HG02852 (cell line): Measurements from ENCODE around the gene PUM1.

Source experiments
- ATAC-seq: cut with Tn5 transposase; IDR thresholded peaks from one replicate; pipeline ENCODE4 v1.9.1; 2021; ENCODE audit warnings: mild to moderate bottlenecking, moderate library complexity; ENCODE audit not compliant: unreplicated experiment

The PUM1 gene

DNA sequence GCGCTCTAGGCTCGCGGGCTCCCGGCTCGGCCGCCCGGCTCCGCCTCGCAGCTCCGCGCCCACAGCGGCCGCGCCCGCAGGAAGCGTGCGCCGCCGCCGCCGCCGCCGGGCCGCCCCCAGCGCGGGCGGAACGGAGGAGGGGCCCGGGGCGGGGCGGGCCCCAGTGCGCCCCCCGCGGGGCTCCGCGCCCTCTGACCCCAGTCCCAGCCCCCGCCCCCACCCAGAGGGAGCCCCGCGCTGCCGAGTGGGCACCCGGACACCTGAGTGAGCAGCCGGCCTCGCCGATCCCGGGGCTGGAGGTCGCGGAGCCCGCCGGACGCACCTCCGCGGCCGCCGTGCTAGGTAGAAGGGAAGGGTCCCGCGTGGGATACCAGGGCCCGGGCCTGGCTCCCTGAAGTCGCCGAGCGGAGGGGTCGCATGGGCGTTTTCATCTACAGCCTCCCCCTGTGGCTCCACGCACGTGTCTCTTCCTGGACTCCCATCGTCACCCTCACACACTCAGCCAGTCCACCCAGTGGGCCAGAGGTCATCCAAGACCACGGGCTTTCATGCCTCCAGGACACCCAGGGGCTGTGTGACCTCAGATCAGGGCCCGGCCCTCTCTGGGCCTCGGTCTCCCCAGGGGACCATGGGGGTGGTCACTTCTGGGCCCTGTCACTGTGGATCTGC lies 156.7 kb downstream of the PUM1 start, which contains the start of gene SDC3:
Gene SDC3, minus strand, starts transcription at position 63 of the 669 bp plus-strand sequence. CDS start 172 bp downstream, outside the sequence.
- no peak for ATAC-seq

GRCh38 chr1:30908316-30908695 lies 157.2 kb downstream of the PUM1 start:
- no peak for ATAC-seq

DNA sequence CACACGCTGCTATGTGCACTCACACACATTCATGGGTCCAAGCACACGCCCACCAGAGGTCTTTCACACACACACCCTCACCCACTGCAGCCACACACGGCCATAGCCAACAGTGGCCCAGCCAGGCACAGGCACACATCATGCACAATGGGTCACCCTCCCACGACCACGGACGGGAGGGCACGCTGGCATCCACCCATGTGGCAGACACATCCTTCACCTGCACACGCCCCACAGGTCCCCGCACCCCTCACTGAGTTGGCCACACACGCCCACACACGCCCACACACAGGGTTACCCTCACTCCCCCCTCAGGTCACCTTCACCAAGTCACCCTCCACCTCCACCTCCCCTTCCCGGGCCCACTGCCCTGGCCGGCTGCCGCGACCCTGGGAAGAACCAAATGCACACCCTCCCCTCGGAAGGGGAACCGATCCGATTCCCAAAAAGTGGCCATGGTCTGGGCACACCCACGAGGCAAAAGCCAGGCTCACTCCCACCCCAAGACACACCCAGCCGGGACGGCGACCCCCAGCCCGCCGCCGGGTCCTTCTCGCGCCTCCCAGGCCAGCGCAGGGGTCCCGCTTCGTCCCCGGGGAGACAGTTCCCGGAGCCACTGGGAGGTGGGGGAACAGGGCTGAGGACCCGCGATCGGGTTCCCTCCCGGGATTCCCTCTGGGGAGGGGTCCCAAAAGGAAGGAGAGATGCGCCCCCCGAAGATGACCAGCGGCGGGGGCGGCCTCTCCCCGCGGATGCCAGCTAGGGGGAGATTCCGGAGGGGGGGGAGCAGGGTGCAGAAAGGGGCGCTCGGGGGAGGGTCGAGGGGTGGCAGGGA lies 157.8 kb downstream of the PUM1 start:
- no peak for ATAC-seq

GRCh38 chr1:30906631-30907441 lies 158.7 kb downstream of the PUM1 start:
- no peak for ATAC-seq

DNA sequence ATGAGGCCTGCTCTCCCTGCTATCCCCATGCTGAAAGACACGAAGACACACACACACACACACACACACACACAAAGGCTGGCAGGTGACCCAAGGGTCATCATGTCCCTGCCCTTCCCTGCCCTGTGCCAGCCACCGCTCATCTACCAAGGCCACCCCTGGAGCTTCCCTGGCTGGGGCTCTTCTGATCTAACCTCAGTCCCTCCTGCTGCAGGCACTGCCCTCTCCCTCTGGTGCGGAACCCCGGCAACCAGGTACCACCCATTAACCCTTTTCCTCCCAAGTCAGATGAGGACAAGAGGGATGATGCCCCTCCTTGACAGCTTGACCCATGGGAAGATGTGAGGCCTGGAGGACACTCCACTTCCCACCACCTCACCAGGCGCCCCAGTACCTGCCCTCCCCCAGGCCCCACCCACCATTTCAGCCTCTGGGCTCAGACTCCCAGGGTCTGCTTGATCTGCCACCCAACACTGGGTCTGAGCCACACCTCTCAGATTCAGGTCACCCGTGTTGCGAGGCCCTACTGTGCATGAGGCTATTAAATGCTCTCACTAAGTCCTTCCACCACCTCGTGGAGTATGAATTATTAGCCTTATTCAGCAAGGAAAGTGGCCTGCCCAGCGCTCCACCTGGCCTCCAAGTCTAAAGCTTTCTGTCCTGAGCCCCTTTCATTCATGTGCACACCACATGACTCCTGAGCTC lies 159.4 kb downstream of the PUM1 start:
- ATAC-seq: no peak

- no peak for ATAC-seq
These were observed 160.1 kb downstream of the PUM1 start for GRCh38 chr1:30905403-30905802.

GRCh38 chr1:30904962-30905335 lies 160.6 kb downstream of the PUM1 start:
- no peak for ATAC-seq

GRCh38 chr1:30904191-30904961 lies 161.1 kb downstream of the PUM1 start:
- no peak for ATAC-seq

- ATAC-seq: no peak
These were observed 162.0 kb downstream of the PUM1 start for GRCh38 chr1:30903343-30904034.

- no peak for ATAC-seq
These were observed 162.8 kb downstream of the PUM1 start for GRCh38 chr1:30902593-30903290.

- ATAC-seq: no peak
These were observed 163.5 kb downstream of the PUM1 start for GRCh38 chr1:30901798-30902581.

DNA sequence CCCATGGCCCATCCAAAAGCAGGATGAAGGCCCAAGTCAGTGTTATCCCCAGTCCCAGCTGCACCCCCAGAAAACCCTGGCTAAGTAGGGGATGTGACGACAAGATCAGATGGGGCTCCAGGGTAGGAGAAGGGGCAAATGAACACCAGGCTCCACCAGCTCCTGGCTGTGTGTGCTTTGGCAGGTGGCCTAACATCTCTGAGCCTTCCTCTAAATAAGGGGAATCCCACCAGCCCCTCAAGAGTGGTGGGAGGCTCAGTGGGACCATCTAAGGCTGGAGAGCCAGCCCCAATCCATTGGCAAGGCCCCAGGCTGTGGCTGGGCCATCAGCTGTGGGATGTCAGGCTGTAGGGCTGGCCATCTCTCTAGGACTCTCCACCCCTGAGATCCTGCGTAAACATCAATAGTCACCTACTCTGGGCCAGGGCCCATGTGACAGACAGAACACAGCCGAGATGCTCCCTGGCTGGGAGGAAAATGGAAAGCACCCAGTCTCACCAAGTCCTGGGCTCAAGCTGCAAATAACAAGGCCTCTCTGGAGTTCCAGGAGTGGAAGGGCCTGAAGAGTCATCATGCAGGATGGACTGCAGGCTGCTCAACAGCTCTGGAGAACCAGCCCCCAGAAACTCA lies 164.5 kb downstream of the PUM1 start:
- no peak for ATAC-seq

GRCh38 chr1:30900486-30900885 lies 165.0 kb downstream of the PUM1 start:
- ATAC-seq: no peak

DNA sequence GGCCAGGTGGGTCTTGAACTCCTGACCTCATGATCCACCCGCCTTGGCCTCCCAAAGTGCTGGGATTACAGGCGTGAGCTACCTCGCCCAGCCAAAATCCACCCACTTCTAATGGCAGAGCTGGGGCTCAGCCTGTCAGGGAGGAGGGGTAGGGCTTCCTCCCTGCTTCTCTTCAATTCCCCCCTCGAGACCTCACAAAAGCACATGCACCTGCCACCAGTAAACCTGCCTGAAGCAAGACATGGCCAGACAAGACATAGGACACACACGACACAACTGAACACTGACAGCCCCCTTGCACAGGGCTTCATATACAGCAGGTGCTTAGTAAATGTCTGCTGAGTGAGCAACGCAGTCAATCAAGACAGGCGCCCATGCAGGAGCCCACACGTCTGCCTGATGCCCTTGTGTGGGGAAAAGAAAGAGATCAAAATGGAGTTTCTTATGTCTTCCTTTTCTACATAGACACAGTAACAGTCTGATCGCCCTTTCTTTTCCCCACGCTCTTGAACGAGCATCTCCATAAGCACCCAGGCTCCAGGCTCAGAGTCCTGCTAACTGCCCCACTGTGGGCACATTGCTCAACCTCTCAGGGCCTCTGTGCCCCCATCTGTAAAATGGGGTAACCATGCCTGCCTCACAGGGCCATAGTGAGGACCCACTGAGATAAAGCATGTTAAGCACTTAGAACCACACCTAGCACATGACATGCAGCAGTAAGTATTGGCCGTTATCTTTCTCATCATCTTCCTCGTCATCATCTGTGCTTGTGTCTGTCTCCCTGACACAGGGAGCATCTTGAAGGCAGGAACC lies 165.7 kb downstream of the PUM1 start:
- no peak for ATAC-seq

DNA sequence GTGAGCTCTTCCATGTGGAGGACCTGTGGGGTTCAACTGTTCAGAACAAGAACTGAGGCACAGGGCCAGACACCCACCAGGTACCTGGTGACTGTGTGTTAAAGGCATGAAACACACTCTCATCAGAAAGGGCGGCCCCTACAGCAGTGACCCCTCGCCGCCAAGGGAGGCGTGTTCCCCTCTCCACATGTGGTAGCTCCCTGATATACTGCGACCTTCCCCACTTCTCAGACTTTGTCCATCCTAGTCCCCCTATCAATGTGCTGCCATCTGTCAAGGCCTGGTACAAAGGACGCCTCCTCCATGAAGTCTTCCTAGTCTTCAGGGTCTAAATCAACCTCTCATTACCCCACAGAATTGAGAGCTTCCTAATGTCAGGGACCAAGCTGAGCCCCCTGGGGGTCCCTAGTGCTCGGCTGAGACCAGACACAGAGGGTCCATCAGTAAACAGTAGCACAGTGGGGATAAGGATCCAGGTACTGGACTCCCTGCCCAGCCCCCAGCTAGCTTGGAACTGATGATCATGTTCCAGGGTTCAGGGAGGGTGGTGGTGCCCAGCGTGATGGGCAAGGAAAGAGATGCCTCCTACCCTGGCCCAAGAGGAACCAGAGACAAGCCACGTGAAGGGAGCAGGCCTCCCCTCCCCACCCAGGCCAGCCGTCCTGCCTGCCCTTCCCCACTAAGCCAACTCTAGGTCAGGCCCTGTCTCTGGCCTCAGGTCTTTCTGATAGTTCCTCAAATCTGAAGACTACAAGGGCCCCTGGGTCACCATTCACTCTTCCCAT lies 167.3 kb downstream of the PUM1 start:
- ATAC-seq: no peak

DNA sequence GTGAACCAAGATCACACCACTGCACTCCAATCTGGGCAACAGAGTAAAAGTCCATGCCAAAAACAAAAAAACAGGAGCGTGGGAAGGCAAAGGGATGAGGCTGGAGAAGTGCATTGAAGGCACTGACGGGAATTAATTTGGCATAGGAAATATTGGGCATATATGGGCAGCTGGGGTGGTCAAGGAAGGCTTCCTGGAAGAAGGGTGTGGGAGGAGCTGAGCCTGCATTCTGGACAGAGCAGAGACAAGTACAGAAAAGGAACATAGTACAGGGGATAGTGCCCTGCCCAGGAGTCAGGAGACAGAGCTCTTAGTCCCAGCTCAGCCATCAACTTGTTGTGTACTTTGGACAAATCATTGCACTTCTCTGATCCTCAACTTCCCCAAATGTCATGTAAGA lies 168.6 kb downstream of the PUM1 start:
- no peak for ATAC-seq
